Testis (tissue), 2 donors: ENCODE results near the gene TOM1L2.

ENCODE experiments used
- POLR2A ChIP-seq: fragments of 450-650 bp; IDR thresholded peaks from one replicate; pipeline ENCODE4 v1.6.1; 2017; ENCODE audit warnings: antibody characterized with exemption, mild to moderate bottlenecking, moderate library complexity
- TF ChIP-seq, protein P1 (sequence below), 3 experiments: fragments of 450-650 bp in 2 of 3; fragments of 200-600 bp in 1 of 3; sonication (generic) in 1 of 3; IDR thresholded peaks; one replicate each; pipeline ENCODE4 v1.5.1; 2016 to 2019; ENCODE audit warnings: antibody characterized with exemption in 3 of 3, mild to moderate bottlenecking in 2 of 3, moderate library complexity in 1 of 3

DNA sequence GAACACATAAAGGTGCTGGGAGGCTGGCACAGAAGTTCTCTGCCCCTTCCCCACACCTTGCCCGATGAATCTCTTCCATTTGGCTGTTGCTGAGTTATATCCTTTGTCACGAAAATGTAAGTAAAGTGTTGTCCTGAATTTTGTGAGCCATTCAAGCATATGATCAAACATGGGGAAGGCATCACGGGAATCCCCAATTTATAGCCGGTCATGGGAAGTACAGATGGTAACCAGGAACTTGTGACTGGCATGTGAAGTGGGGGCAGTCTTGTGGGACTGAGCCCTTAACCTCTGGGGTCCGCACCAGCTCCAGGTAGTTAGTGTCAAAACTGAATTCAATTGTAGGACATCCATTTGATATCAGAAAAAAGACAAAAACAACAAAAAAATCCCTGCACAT, 13.2 kb downstream of the TOM1L2 start:
- TF ChIP-seq, protein P1, sequence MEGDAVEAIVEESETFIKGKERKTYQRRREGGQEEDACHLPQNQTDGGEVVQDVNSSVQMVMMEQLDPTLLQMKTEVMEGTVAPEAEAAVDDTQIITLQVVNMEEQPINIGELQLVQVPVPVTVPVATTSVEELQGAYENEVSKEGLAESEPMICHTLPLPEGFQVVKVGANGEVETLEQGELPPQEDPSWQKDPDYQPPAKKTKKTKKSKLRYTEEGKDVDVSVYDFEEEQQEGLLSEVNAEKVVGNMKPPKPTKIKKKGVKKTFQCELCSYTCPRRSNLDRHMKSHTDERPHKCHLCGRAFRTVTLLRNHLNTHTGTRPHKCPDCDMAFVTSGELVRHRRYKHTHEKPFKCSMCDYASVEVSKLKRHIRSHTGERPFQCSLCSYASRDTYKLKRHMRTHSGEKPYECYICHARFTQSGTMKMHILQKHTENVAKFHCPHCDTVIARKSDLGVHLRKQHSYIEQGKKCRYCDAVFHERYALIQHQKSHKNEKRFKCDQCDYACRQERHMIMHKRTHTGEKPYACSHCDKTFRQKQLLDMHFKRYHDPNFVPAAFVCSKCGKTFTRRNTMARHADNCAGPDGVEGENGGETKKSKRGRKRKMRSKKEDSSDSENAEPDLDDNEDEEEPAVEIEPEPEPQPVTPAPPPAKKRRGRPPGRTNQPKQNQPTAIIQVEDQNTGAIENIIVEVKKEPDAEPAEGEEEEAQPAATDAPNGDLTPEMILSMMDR (IDR thresholded peaks at IDR 0.05) = no peak
- TF ChIP-seq POLR2A = no peak
